Central memory CD8-positive, alpha-beta T cell (primary cell): Measurements from ENCODE around the gene ACSL3.
A peak's percentile ranks its signal among the peaks of the same experiment; 100 is the strongest.

Source experiments
- ATAC-seq: fragments of 150-1000 bp; cut with Tn5 transposase; replicated peaks from 2 replicates; pipeline ENCODE4 v1.10.0; 2022; ENCODE audit warnings: mild to moderate bottlenecking, moderate FRiP score, moderate number of reproducible peaks; ENCODE audit not compliant: poor library complexity, severe bottlenecking; ENCODE audit errors: extremely low read depth
- DNase-seq, 2 donors: peaks; one replicate each; pipeline ENCODE4 v3.0.0; 2021; ENCODE audit warnings: low spot score in 2 of 2
- H3K27ac Mint-ChIP-seq: one replicate; pipeline ENCODE4 v1.8.0; 2022; ENCODE audit warnings: low read depth, mild to moderate bottlenecking, moderate library complexity, mixed read lengths
- H3K27me3 Mint-ChIP-seq: one replicate; pipeline ENCODE4 v1.8.0; 2022; ENCODE audit warnings: mixed read lengths
- H3K36me3 Mint-ChIP-seq: one replicate; pipeline ENCODE4 v1.8.0; 2022; ENCODE audit warnings: mild to moderate bottlenecking, moderate library complexity, mixed read lengths; ENCODE audit not compliant: insufficient read depth
- H3K4me1 Mint-ChIP-seq: one replicate; pipeline ENCODE4 v1.8.0; 2022; ENCODE audit warnings: mixed read lengths
- H3K4me3 Mint-ChIP-seq: one replicate; pipeline ENCODE4 v1.8.0; 2022; ENCODE audit warnings: mild to moderate bottlenecking, moderate library complexity, mixed read lengths
- H3K9me3 Mint-ChIP-seq: one replicate; pipeline ENCODE4 v1.8.0; 2022; ENCODE audit warnings: mixed read lengths

ACSL3 gene

DNA sequence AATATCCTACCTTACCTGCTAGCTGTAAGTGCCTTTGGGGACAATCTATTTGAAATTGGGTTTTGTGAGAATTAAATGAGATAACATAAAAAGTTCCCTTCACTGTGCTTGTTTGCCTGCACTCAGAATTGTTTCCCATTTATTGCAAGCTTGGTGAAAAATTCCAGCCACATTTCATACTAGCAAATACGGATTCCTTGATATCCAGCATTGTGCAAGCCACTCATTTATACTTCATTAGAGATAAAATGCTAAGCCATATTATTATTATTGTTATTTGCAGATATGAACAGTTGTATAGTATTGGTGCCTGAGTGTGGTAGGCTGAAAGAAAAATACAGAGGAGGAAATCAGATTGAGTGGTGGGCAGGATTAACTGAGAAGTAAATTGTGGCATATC, 31.9 kb downstream of the ACSL3 start:
- DNase-seq (no peak), ATAC-seq (no peak)
- Mint-ChIP-seq H3K9me3 (no peaks in the 10 kb centered on the region), H3K36me3 (peaks cover 2% of the 10 kb centered on the region), H3K27me3 (no peaks in the 10 kb centered on the region), H3K27ac (no peak overlapping the region), H3K4me3 (no peak overlapping the region), H3K4me1 (peaks cover 46% of the 10 kb centered on the region)

DNA sequence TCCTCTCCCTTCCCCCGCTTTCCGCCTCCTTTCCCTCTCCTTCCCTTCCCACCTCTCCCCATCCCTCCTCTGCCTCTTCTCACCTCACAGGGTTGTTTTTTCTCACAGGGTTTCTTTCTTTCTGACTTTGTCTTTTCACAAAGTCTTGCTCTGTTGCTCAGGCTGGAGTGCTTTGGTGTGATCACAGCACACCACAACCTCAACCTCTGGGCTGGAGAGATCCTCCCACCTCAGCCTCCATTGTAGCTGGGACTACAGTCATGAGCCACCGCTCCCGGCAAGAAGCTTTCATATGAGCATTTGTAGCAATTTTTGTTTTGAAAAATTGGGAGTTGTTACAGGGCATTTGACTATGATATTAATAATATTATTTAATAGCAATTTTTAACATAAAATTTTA, 32.9 kb downstream of the ACSL3 start:
- DNase-seq (no peak), ATAC-seq (no peak)
- Mint-ChIP-seq H3K9me3 (no peaks in the 10 kb centered on the region), H3K36me3 (peaks cover 2% of the 10 kb centered on the region), H3K27me3 (no peaks in the 10 kb centered on the region), H3K27ac (no peak overlapping the region), H3K4me1 (peaks cover 56% of the 10 kb centered on the region), H3K4me3 (no peak overlapping the region)

GRCh38 chr2:222895144-222895543, 34.3 kb downstream of the ACSL3 start:
- Mint-ChIP-seq H3K9me3 (no peaks in the 10 kb centered on the region), H3K4me3 (no peak overlapping the region), H3K27me3 (no peaks in the 10 kb centered on the region), H3K27ac (no peak overlapping the region), H3K36me3 (no peaks in the 10 kb centered on the region), H3K4me1 (peaks cover 51% of the 10 kb centered on the region)
- DNase-seq (no peak), ATAC-seq (no peak)

- ATAC-seq (no peak), DNase-seq (no peak)
- H3K9me3 Mint-ChIP-seq, result no peaks in the 10 kb centered on the region
- no peaks in the 10 kb centered on the region for H3K27me3 Mint-ChIP-seq
- H3K27ac Mint-ChIP-seq, result peak overlapping the region; percentile 74
- H3K4me3 Mint-ChIP-seq, result no peak overlapping the region
- H3K36me3 Mint-ChIP-seq, result peaks cover 5% of the 10 kb centered on the region
- peaks cover 45% of the 10 kb centered on the region for H3K4me1 Mint-ChIP-seq
Measured at GRCh38 chr2:222897898-222898297, 37.1 kb downstream of the ACSL3 start.

- no peak for DNase-seq
- Mint-ChIP-seq H3K27me3 (no peaks in the 10 kb centered on the region), H3K36me3 (peaks cover 7% of the 10 kb centered on the region), H3K4me1 (peaks cover 31% of the 10 kb centered on the region), H3K9me3 (no peaks in the 10 kb centered on the region), H3K4me3 (no peak overlapping the region), H3K27ac (no peak overlapping the region)
- ATAC-seq, result no peak
Measured at GRCh38 chr2:222899413-222900181, 38.8 kb downstream of the ACSL3 start.

- H3K36me3 Mint-ChIP-seq, result peaks cover 7% of the 10 kb centered on the region
- DNase-seq (no peak), ATAC-seq (no peak)
- no peaks in the 10 kb centered on the region for H3K27me3 Mint-ChIP-seq
- H3K4me1 Mint-ChIP-seq, result peaks cover 24% of the 10 kb centered on the region
- peak overlapping the region; percentile 6 for H3K27ac Mint-ChIP-seq
- H3K9me3 Mint-ChIP-seq, result no peaks in the 10 kb centered on the region
- no peak overlapping the region for H3K4me3 Mint-ChIP-seq
Measured at GRCh38 chr2:222900354-222900753, 39.5 kb downstream of the ACSL3 start.

DNA sequence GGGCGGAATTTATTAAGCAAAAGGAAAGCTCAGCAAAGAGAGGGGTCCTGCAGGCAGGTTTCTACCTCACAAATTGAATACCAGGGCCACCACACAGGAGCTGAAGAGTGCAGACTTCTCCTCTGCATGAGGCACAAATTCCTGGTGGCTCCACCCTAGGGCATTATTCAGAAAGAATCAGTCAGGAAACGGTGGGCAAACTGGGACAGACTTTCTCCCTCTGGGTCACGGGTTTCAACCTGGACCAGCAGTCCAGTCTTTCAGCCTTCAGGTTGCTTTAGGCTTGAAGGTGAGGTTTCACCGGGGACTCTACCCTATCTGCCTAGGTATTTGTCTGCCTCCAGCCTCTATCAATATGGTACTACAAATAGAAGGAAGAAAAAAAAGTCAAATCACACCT, 41.8 kb downstream of the ACSL3 start:
- ATAC-seq, result no peak
- H3K4me3 Mint-ChIP-seq, result no peak overlapping the region
- H3K36me3 Mint-ChIP-seq, result peaks cover 13% of the 10 kb centered on the region
- no peaks in the 10 kb centered on the region for H3K9me3 Mint-ChIP-seq
- no peak for DNase-seq
- peaks cover 43% of the 10 kb centered on the region for H3K4me1 Mint-ChIP-seq
- no peaks in the 10 kb centered on the region for H3K27me3 Mint-ChIP-seq
- no peak overlapping the region for H3K27ac Mint-ChIP-seq

DNA sequence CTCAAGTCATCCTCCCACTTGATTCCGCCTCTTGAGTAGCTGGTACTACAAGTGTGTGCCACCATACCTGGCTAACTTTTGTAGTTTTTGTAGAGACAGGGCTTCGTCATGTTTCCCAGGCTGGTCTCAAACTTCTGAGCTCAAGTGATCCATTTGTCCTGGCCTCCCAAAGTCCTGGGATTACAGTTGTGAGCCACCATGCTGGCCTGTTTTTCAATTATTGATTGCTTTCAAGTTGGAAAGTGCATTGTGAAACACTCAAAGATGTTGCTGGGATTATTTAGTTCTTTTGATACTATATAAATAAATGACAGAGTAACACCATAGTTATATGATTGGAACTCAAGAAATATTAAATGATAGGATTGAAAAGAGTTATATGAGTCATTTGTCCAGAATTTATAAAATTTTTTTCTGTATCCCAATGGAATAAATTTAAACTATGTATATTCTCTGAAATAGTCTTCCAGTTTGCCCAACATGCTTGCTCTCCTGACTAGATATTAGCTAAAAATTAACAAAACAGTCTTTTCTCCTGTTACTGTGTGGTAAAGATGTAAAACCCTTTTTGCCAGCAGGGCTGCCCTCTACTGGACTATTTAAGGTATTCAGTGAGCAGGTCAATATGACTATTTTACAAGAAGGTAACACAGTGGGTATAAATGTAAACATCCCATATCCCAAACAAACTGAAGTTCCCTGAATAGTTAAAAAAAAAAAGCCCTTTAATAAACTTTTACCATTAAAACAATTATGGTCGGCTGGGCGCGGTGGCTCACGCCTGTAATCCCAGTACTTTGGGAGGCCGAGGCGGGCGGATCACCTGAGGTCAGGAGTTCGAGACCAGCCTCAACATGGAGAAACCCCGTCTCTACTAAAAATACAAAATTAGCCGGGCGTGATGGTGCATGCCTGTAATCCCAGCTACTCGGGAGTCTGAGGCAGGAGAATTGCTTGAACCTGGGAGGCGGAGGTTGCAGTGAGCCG, 42.7 kb downstream of the ACSL3 start:
- ATAC-seq, result peak; percentile 56
- H3K4me1 Mint-ChIP-seq, result peaks cover 42% of the 10 kb centered on the region
- peak in 1 of 2 donors; percentile 20 for DNase-seq
- H3K27me3 Mint-ChIP-seq, result no peaks in the 10 kb centered on the region
- H3K27ac Mint-ChIP-seq, result no peak overlapping the region
- H3K36me3 Mint-ChIP-seq, result peaks cover 13% of the 10 kb centered on the region
- no peak overlapping the region for H3K4me3 Mint-ChIP-seq
- no peaks in the 10 kb centered on the region for H3K9me3 Mint-ChIP-seq

GRCh38 chr2:222904557-222905258, 43.9 kb downstream of the ACSL3 start:
- Mint-ChIP-seq H3K9me3 (no peaks in the 10 kb centered on the region), H3K27ac (no peak overlapping the region), H3K4me1 (peaks cover 39% of the 10 kb centered on the region), H3K36me3 (peaks cover 19% of the 10 kb centered on the region), H3K4me3 (no peak overlapping the region), H3K27me3 (no peaks in the 10 kb centered on the region)
- DNase-seq, result no peak
- ATAC-seq, result no peak

- DNase-seq, result no peak
- H3K36me3 Mint-ChIP-seq, result peaks cover 27% of the 10 kb centered on the region
- H3K27me3 Mint-ChIP-seq, result no peaks in the 10 kb centered on the region
- H3K27ac Mint-ChIP-seq, result no peak overlapping the region
- H3K4me1 Mint-ChIP-seq, result peaks cover 35% of the 10 kb centered on the region
- no peak overlapping the region for H3K4me3 Mint-ChIP-seq
- H3K9me3 Mint-ChIP-seq, result no peaks in the 10 kb centered on the region
- no peak for ATAC-seq
Measured at GRCh38 chr2:222907048-222907447, 46.2 kb downstream of the ACSL3 start.

DNA sequence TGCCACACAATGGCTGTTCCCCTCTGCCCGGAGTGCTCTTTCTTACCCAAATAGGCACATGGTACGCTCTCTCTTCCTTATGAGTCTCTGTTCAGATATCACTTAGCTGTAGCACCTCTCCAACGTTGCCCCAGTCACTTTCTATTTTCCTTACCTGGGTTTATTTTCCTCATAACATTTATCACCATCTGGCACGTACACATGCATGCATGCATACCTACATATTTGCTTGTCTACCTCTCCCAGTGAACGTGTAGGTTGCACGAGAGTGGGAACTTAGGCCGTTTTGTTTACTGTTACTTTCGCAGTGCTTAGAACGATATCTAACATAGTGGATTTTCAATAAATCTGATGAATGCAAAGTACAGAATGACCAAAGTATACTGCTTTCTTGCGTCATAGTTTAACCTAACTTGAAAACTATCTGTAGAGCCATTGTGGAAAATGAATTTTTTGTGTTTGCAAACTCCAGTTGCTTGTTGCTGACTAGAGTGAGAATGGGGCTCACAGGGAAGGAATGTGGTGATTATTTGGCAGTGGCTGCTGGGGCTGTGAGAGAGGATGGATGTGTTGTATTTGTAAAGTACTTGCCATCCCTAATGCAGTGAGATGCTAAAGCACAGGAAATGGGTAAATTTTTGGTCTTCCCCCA, 47.1 kb downstream of the ACSL3 start:
- H3K4me3 Mint-ChIP-seq, result no peak overlapping the region
- no peak for ATAC-seq
- no peaks in the 10 kb centered on the region for H3K27me3 Mint-ChIP-seq
- no peak for DNase-seq
- H3K9me3 Mint-ChIP-seq, result no peaks in the 10 kb centered on the region
- no peak overlapping the region for H3K27ac Mint-ChIP-seq
- peaks cover 27% of the 10 kb centered on the region for H3K36me3 Mint-ChIP-seq
- H3K4me1 Mint-ChIP-seq, result peaks cover 35% of the 10 kb centered on the region

DNA sequence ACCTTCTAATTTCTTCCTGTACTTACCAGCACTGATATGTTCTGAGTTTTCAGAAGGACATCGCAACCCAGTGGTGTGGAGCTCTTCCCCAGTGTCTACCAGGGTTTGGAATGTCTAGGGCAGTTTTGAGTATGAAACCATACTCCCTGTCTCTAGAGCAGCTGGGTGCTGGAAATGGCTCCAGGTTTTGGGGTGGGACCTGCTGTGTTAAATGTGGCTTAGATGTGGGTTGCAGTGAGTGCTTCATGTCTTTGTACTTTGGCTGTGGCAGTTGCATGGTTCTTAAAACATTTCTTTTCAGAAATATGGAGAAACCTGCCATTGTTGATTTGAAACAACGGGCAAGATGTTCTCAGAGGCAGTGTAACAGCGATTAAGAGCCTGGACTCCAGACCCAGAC, 48.5 kb downstream of the ACSL3 start:
- ATAC-seq (no peak), DNase-seq (no peak)
- no peak overlapping the region for H3K27ac Mint-ChIP-seq
- H3K4me1 Mint-ChIP-seq, result peaks cover 47% of the 10 kb centered on the region
- H3K4me3 Mint-ChIP-seq, result no peak overlapping the region
- H3K27me3 Mint-ChIP-seq, result no peaks in the 10 kb centered on the region
- no peaks in the 10 kb centered on the region for H3K9me3 Mint-ChIP-seq
- H3K36me3 Mint-ChIP-seq, result peaks cover 31% of the 10 kb centered on the region
